ENCODE measurements around the gene ADAMTS5.

The ADAMTS5 gene

GRCh38 chr21:26934383-26934782, 32.5 kb downstream of the ADAMTS5 start:
- H3K27ac ChIP-seq = no peak overlapping the region
- TF ChIP-seq, protein P1, sequence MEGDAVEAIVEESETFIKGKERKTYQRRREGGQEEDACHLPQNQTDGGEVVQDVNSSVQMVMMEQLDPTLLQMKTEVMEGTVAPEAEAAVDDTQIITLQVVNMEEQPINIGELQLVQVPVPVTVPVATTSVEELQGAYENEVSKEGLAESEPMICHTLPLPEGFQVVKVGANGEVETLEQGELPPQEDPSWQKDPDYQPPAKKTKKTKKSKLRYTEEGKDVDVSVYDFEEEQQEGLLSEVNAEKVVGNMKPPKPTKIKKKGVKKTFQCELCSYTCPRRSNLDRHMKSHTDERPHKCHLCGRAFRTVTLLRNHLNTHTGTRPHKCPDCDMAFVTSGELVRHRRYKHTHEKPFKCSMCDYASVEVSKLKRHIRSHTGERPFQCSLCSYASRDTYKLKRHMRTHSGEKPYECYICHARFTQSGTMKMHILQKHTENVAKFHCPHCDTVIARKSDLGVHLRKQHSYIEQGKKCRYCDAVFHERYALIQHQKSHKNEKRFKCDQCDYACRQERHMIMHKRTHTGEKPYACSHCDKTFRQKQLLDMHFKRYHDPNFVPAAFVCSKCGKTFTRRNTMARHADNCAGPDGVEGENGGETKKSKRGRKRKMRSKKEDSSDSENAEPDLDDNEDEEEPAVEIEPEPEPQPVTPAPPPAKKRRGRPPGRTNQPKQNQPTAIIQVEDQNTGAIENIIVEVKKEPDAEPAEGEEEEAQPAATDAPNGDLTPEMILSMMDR (IDR thresholded peaks at IDR 0.05) = no peak
- TF ChIP-seq ZFX (IDR thresholded peaks at IDR 0.05; ENCODE audit: borderline replicate concordance) = no peak

DNA sequence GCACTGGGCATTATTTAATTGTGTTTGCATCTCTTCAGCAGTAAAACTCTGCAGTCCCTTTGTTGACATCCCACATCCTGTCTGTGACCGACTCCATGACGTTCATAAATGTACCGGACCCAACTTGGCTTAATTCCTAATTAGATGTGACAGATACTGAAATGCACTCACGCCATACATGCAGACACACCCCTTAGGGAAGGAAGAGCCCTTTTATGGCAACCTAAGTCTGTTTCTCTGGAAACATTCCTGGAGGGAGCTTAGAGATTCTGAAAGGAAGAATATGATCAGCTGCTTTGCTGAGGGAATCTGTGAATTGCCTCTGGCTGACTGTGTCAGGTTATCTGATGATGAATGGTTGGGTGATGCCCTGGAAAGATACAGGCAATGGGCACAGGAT, 33.4 kb downstream of the ADAMTS5 start:
- TF ChIP-seq ZFX (IDR thresholded peaks at IDR 0.05; ENCODE audit: borderline replicate concordance) = no peak
- TF ChIP-seq, protein P1 (IDR thresholded peaks at IDR 0.05) = no peak
- H3K27ac ChIP-seq = no peak overlapping the region

DNA sequence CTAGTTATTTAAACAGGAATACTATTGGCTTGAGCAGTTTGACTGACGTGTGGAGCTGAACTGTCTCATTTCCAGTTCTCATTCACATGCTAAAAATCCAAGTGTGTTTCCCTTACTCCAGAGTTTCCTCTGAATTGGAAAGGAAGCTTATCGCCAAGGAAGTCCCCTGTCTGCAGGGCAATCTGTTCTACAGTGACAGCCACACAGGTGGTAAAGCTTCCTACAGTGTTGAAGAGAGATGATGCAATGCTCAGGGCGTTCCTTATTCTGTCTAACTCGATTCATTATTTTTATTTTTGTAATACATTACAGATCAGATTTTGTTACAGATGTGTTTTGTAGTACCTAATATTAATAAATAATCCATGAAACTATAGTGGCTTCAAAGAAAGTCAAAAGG, 41.3 kb downstream of the ADAMTS5 start:
- TF ChIP-seq ZFX (IDR thresholded peaks at IDR 0.05; ENCODE audit: borderline replicate concordance) = no peak
- TF ChIP-seq, protein P1 (IDR thresholded peaks at IDR 0.05) = no peak
- H3K27ac ChIP-seq = no peak overlapping the region

DNA sequence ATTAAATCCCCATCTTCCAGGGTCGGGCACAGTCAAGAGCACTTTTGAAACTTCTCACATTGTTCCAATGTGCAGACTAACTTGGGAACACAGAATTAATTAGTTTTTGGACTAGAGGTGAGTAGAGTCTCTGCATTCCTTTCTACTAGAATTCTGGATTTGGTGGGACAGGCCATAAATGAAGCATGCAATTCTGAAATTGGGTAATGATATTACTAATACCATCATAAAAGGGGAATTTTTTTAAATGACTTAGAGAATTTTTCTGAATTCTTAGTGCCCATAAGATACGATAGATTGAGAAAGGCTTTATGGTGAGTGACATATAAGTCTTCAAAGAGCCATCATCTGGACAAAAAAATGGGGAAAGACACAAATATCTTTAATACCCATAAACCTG, 41.8 kb downstream of the ADAMTS5 start:
- TF ChIP-seq, protein P1 (IDR thresholded peaks at IDR 0.05) = no peak
- TF ChIP-seq ZFX (IDR thresholded peaks at IDR 0.05; ENCODE audit: borderline replicate concordance) = no peak
- no peak overlapping the region for H3K27ac ChIP-seq

GRCh38 chr21:26923986-26924385, 42.9 kb downstream of the ADAMTS5 start:
- TF ChIP-seq ZFX (IDR thresholded peaks at IDR 0.05; ENCODE audit: borderline replicate concordance) = no peak
- TF ChIP-seq, protein P1 (IDR thresholded peaks at IDR 0.05) = no peak
- H3K27ac ChIP-seq = no peak overlapping the region

GRCh38 chr21:26920055-26920454, 46.8 kb downstream of the ADAMTS5 start:
- no peak for TF ChIP-seq ZFX (IDR thresholded peaks at IDR 0.05; ENCODE audit: borderline replicate concordance)
- TF ChIP-seq, protein P1 (IDR thresholded peaks at IDR 0.05) = no peak
- H3K27ac ChIP-seq = no peak overlapping the region

DNA sequence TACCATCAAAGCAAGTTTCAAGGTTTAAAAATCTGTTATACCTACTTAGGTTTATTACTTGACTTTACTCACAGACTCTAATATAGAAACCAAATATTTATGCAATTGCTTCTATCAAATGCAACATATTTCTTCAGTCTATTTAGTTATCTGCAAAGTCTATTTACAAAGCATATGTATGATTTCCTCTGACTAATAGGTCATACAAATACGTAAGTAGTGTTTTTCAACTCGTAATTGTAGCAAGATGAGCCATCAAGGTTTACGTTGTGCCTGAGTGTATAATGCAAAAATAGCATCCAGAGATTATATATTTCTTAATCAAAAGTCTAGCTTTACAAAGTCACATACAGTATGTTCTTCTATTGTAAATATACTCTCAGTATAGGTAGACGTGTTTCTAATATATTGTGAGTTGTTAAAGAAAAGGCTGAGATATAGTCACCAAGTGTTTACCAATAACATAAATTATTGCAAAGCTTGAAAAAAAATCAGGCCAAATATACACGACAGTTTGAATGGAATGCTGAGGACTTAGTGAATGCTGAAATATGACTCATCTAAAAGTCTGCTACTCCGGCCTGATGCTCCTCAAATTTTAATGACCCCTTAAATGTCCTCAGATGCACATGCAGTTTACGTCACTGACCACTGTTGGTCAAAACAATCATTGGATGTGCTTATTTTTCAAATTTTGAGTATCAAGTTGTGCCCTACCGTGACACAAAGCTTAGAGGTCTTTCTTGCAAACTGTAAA, 48.4 kb downstream of the ADAMTS5 start:
- TF ChIP-seq, protein P1 (IDR thresholded peaks at IDR 0.05) = no peak
- TF ChIP-seq ZFX (IDR thresholded peaks at IDR 0.05; ENCODE audit: borderline replicate concordance) = no peak
- H3K27ac ChIP-seq = no peak overlapping the region
